Measurements from ENCODE around the gene EZH2.
A peak's percentile ranks its signal among the peaks of the same experiment; 100 is the strongest.

EZH2 gene

DNA sequence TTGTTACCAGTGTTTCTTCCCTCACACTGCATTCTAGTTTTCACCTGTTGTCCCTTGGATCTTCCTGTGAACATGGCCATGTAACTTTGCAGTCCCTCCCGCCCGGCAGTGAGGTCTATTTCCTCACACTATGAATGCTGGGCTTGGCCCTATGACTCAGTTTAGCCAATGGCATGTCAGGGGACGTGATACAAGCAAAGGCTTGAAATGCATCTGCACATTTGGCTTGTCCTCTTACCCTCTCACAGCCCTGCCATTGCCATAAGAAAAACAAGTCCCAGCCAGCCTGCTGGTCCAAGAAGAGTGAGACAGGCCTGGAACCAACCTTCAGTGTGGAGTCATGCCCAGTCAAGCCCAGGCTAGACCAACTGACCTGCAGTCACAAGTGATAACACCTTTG is 17.1 kb upstream of the EZH2 start:
- no peak for DNase-seq (ENCODE audit: low read depth, low spot score)

- DNase-seq (ENCODE audit: low read depth, low spot score), result no peak
Observed at GRCh38 chr7:148898845-148899484, 14.9 kb upstream of the EZH2 start.

DNA sequence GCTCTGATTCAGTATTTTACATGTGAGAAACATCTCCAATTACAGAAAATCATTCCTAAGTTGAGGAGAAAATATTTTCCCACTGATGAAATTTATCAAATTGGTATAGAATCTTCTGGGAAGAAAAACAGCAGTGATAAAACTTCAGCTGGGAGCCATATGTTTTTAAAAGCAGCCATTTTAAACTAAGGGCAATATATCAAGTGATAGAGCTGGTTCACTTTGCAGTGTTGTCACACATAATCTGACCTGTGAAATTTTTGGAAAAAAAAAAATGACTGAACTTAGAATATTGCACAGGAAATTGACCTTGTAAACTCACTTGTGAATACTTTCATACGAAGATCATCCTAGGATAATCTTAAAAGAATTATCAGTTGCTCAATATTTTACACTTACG is 10.5 kb upstream of the EZH2 start:
- no peak for DNase-seq (ENCODE audit: low read depth, low spot score)

- no peak for DNase-seq (ENCODE audit: low read depth, low spot score)
Observed at GRCh38 chr7:148893071-148893470, 9.0 kb upstream of the EZH2 start.

DNA sequence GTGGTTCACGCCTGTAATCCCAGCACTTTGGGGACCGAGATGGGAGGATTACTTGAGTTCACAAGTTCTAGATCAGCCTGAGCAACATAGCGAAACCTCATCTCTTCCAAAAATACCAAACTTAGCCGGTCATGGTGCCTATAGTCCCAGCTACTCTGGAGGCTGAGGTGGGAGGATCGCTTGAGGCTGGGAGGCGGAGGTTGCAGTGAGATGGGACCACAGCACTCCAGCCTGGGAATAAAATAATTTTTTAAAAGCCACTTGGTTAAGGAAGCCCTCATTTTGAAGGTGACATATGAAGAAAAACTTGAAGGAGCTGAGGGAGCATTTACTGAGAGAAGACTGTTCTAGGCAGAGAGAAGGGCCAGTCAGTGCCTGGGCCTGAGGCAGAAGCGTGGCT is 4.2 kb upstream of the EZH2 start:
- no peak for DNase-seq (ENCODE audit: low read depth, low spot score)

DNA sequence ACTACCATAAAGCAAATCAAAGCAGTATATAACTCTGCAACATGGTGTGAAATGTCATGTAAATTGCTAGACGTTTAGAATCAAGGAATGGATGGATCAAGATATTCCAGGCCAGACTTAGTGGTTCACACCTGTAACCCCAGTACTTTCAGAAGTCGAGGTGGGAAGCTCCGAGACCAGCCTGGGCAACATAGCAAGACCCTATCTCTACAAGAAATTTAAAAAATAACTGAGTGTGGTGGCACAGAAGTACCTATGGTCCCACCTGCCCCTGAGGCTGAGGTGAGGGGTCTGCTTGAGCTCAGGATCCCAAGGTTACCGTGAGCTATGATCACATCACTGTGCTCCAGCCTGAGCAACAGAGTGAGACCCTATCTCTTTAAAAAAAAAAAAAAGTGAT is 2.8 kb upstream of the EZH2 start:
- no peak for DNase-seq (ENCODE audit: low read depth, low spot score)

- peak; percentile 64 for DNase-seq (ENCODE audit: low read depth, low spot score)
Observed at GRCh38 chr7:148884299-148885022, 370 bp upstream of the EZH2 start.

DNA sequence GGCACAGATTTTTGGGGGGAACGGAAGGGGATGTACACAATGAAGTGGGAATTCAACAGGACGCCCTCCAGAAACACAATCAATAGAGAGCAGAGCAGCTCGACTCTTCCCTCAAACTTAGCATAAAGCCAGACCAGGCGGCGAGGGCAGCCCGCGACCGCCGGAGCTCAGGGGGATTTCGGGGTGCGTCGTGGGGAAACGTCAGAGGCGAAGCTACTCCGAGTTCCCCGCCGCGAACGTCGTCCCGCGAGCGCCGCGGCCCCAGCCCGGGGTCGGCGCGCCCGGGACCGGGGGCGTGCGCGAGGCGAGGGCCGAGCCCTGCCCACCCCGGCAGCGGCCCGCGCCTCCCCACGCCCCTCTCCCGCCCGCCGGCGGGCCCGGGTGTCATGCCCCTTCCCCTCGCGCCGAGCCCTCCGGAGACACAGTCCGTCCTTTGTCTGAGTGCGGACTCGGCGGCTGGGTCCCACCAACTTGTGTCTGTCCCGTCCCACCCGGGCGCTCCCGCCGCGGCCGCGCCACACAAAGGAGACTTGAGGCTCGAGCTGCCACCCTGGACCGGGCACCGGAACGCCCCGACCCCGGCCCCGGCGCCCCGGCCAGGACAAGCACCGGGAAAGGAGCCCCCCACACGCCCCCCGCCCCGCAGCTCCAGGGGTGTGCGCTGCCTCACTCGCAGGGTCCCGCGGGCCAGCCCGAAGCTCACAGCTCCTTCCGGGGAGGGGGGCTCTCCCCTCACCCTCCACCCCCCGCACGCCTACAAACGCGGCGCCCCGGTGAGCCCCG is 634 bp downstream of the EZH2 start:
- no peak for DNase-seq (ENCODE audit: low read depth, low spot score)

DNA sequence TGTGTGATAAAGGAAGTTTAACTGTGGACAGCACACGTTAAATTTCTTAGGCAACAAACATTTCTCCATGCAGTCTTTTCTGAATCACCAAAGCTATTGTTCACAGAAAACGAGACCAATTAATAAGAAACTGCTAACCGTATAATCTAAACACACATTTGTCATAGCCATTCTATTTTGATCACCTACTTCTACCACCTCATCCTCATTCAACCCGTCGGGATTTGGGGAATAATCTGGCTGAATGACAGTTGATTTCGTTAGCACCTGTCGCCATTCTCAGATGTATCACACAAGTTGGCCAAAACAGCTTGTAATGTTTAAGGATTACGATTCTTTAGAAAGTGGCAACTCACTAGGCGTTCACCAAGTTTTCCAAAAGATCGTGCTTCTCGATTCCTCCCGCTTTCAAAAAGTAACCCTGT is 1.2 kb downstream of the EZH2 start:
- DNase-seq (ENCODE audit: low read depth, low spot score), result no peak

DNA sequence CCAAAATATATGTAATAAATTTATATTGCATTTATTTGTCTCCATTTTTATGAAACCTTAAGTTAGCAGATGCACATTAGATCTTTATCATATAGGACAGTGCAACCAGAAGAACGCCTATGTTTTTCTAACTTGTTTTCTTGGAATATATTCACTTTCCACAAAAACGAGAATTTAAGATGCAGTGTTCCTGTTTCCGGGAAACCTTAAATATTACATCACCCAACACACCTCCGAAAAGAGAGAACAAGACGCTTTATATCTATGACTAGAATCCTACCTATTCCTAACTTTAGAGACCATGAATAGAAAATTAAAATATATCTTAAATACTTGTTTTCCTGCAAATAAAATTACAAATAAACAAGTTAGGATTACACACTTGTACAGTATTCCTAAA is 1.9 kb downstream of the EZH2 start:
- no peak for DNase-seq (ENCODE audit: low read depth, low spot score)

- DNase-seq (ENCODE audit: low read depth, low spot score), result no peak
Observed at GRCh38 chr7:148878317-148878716, 5.8 kb downstream of the EZH2 start.

DNA sequence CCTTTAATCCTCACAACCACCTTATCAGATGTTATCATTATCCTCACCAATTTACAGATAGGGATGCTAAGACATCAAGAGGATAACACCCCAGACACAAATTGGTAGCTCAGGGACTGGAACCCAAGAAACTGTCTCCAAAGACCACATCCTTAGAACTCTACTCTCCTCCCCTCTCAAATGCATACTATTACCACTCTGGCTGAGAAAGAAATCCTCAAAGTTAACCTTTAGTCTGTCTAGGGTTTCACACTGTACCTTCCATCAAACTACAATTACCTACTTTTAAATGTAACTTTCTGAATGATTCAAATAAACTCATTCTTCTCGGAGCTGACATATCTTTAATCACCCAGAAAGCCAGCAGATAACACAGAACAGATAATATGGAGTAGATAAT is 6.6 kb downstream of the EZH2 start:
- no peak for DNase-seq (ENCODE audit: low read depth, low spot score)

DNA sequence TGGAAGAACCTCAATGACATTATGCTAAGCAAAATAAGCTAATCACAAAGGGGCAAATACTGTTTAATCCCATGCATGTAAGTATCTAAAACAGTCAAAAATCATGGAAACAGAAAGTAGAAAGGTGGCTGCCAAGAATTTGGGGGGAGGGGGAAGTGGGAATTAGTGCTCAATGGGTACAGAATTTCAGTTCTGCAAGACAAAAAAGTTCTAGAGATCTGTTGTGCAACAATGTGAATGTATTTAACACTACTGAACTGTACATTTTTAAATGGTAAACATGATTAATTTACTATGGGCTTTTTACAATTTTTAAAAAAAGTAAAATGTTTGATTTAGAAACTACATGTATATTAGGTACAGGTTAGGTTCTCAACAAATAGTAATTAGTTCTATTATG is 11.9 kb downstream of the EZH2 start:
- no peak for DNase-seq (ENCODE audit: low read depth, low spot score)

GRCh38 chr7:148871551-148871950 is 12.5 kb downstream of the EZH2 start:
- no peak for DNase-seq (ENCODE audit: low read depth, low spot score)

DNA sequence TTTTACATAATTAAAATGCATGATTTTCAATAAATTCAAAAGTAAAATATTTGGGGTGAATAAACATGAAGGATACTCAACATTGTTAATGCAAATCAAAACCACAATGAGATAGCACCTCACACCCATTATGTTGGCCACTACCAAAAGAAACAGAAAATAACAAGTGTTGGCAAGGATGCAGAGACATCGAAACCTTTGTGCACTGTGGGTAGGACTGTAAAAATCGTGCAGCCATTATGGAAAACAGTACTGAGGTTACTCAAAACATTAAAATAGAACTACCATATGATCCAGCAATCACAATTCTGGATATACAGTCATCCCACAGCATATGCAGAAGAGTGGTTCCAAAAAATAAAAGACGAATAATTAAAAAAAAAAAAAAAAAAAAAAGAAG is 13.1 kb downstream of the EZH2 start:
- DNase-seq (ENCODE audit: low read depth, low spot score), result no peak

DNA sequence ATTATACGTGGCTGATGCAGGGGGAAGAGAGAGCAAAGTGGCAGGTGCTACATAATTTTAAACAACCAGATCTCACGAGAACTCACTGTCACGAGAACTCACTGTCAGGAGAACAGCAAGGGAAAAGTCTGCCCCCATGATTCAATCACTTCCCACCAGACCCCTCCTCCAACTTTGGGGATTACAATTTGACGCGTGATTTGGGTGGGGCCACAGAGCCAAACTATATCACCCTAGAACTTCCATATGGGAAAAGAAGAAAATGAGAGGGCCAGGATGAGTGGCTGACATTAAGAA is 15.8 kb downstream of the EZH2 start:
- no peak for DNase-seq (ENCODE audit: low read depth, low spot score)

- DNase-seq (ENCODE audit: low read depth, low spot score), result no peak
Observed at GRCh38 chr7:148867596-148868377, 16.3 kb downstream of the EZH2 start.

DNA sequence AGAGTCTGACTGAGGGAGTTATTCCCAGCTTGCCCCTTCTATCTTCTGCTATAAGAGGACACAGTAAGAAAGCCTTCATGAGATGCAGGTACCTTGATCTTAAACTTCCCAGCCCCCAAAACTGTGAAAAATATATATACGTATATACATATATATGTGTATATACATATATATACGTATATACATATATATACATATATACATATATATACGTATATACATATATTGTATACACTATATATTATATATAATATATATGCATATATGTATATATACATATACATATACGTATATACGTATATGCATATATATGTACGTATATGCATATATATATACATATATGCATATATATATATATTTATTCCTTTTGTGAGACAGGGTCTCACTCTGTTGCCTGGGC is 17.7 kb downstream of the EZH2 start:
- DNase-seq (ENCODE audit: low read depth, low spot score), result no peak

GRCh38 chr7:148865283-148865682 is 18.8 kb downstream of the EZH2 start:
- DNase-seq (ENCODE audit: low read depth, low spot score), result no peak

- no peak for DNase-seq (ENCODE audit: low read depth, low spot score)
Observed at GRCh38 chr7:148863324-148863723, 20.8 kb downstream of the EZH2 start.

GRCh38 chr7:148862481-148862880 is 21.6 kb downstream of the EZH2 start:
- DNase-seq (ENCODE audit: low read depth, low spot score), result no peak

DNA sequence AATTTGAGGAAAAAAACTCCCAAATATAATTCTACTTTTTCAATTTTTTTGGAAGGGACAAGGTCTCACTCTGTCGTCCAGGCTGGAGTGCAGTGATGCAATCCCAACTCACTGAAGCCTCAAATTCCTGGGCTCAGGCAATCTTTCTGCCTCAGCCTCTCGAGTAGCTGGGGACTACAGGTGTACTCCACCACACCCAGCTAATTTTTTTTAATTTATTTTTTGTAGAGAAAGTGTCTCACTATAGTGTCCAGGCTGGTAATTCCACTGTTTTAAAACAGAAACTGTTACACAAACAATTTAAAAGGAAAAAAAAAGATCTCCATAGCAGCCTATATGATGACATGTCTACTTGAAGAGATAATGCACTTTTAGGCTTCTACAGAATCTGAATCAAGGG is 25.6 kb downstream of the EZH2 start:
- DNase-seq (ENCODE audit: low read depth, low spot score), result no peak
